Dermis microvascular lymphatic vessel endothelial cell (primary cell): ENCODE measurements around the gene LEAP2. TPM values are rescaled to one million over a fixed set of nuclear protein-coding genes. Genes with fewer than 3 reads are reported as not detected.

Experiments
- DNase-seq, 2 donors: peaks; one replicate each; pipeline versions ENCODE4 v3.0.0 to v3.0.0-alpha.2; 2010; ENCODE audit warnings: low read depth in 2 of 2
- total RNA-seq: library from RNA; depleted of rRNA; stranded (reverse); fragments of >200 nt; gene quantifications from 2 replicates; pipeline ENCODE4 v1.2.1, GENCODE V29; 2014

LEAP2 gene, protein sequence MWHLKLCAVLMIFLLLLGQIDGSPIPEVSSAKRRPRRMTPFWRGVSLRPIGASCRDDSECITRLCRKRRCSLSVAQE
- total RNA-seq = 0.13 TPM in 2 replicates

DNA sequence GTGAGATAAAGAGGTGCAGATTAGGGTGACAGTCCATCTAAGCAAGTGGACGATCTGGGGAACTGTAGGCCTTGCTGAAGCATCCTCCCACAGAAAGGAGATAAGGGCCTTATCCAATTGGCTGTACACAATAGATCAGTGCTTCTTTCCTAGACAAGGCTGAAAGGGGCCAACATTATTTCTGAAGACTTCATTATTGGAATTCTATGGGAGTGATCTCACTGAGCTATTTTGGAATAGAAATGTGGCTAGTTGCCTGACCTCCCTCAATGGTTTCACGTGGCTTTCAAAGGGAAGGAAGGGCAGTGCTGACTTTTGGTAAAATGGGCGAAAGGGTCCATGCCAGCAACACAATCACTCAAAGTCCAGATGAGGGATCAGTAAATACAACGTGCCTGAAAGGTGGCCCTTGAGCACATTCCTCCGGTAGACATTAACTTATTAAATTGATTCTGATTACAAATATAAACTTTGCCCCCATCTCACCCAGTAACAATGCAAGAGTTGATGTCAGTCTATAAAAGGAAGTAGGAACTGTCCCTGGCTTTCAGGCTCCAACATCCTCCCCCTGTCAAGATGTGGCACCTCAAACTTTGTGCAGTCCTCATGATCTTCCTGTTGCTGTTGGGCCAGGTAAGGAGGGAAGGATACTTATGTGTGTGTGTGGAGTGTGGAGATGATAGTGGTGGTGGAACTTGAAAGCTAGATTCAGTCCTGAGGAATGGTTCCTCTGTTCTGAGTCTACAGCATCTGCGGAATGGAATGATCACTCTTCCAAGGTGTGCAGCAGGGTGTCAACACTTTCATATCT, at the start of gene LEAP2:
LEAP2 (plus strand) TSS at position 550 of the 811 bp plus-strand sequence; CDS start at position 577, 27 bp downstream.
- DNase-seq = no peak

DNA sequence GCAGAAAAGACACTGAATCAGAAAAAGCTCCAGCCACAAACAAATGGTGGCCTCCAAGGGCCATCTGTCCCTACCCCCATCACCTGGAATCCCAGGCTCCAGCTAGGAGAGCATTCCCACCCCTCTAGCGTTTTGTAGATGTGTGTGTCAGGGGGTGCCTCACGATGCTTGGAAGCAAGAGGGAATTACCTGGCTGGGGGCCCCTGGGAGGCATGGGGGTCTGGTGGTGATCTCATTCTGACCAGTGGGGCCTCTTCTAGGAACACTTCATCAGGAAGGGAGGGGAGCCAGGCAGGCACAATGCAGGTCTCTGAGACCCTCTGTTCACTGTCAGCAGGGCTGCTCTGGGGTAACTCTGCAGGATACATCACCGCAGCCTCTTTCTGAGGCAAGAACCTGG, 49.0 kb upstream of the LEAP2 start:
- DNase-seq = no peak

DNA sequence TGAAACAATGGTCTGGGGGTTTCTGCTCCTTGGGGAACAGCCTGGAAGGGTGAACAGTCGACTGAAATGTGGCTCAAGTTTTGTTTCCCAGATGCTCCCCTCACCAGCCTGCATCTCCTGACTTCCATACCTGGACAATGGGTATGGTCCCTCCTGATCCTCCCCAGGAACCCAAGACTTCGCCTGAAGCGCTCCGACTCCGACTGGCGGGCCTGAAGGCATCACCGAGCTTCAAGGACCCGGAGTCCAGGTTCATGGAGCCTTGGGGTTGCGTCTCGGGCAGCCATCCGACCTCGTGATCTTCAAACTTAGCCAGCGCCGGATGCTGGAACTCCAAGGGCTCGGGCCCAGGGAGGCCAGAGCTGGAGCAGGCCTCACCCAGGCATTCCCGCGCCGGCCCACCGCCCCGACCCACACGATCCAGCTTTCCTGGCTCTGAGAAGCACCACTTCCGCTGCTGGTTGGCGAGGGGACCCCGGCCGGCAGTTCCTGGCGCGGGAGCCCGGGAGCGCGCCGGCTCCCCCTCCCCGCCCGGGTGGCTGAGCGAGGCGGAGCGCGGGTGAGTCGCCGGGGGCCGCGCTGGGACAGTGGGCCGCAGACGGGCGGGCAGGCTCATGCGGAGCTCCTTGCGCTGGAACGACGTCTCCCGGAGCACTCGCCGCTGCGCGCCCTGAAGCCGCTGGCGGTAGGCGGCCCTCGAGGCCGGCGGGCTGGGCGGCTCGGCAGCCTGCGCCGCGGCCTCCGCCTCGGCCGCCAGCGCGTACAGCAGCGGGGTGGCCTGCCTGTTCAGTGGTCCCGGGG, 48.2 kb upstream of the LEAP2 start:
- DNase-seq = no peak

DNA sequence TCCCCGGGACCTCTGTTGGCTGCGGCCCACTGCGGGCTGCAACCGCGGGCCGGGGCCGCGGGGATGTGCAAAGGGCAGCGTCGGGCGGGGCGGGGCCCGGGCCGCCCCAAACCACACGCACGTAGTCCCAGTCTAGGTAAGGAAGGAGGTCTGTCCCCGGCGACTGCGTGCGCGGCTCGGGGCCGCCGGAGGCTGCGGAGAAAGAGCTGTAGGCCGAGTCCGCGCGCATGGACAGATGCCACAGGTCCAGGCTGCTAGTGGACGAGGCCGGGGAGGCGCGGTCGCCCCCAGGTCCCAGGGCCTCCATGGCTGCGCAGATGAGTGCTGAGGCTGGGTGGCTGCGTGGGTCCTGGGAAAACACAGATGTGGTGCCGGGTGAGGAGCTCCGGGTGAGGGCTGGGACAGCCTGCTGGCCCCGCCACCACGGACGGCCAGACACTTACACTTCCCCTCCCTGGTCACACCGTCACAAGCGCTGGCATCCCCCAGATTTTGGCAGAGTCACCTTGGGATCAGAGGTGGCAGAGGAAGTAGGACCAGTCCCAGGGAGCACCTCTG, 47.6 kb upstream of the LEAP2 start:
- DNase-seq = no peak

DNA sequence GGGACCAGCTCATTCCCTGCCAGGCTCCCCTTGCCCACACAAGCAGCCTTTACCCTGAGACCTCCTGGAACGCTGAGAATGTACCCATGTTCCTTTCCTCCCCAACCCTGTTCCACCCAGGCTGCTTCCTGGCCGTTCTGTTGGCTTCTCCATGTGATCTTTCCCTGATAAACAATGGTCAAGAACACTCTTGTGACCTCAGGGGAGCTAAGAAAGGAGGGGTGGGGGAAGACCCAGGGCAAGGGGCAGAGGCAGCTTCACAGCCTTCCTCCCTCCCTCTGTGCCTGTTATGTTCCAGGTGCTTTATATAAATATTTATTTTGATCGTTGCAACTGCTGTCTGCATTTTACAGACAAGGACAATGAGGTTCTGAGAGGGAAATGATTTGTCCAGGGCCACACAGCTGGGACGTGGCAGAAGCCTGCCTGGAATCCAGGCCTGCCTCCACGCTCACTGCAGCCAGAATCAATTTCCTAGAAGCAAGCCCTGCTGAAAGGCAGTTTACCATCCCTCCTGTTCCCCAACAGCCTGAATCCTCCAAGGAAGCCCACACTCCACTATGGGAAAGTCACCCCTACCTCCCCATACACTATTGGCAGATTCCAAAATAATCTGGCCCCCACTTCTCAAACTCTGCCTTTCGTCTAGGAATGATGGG, 46.9 kb upstream of the LEAP2 start:
- peak in 1 of 2 donors; percentile 40 for DNase-seq

DNA sequence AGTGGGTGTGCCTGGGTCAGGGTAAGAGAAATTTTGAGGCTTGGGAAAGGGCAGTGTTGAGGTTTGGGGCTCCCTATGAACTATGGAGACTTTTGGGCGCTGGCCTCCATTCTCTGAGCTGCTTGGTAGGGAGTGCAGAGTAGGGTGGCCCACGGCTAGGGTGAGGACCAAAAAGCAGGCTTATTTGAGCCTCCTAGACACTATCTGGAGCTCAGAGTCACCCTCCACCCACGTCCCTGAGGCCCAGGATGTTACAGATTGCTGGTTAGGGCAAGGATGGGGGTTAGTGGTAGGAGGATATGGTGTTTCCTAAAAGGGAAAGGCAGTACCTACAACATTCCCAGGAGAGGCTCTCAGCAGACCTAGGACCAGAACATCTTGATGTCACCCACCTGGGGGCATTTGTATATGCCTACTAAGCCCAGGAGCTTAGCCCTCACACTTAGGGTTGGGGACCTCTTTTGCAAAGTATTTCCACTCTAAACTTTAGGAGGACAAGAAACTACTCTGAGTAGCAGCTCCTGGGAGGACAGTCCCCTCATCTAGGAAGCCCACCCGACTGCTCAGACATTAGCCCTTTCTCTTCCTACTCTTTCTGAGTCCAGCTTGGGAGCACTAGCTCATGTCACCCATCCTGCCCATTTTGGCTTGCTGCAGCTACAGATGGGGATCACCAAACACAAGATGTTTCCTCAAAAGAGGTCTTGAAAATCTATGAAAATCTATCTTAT, 45.4 kb upstream of the LEAP2 start:
- DNase-seq = no peak

DNA sequence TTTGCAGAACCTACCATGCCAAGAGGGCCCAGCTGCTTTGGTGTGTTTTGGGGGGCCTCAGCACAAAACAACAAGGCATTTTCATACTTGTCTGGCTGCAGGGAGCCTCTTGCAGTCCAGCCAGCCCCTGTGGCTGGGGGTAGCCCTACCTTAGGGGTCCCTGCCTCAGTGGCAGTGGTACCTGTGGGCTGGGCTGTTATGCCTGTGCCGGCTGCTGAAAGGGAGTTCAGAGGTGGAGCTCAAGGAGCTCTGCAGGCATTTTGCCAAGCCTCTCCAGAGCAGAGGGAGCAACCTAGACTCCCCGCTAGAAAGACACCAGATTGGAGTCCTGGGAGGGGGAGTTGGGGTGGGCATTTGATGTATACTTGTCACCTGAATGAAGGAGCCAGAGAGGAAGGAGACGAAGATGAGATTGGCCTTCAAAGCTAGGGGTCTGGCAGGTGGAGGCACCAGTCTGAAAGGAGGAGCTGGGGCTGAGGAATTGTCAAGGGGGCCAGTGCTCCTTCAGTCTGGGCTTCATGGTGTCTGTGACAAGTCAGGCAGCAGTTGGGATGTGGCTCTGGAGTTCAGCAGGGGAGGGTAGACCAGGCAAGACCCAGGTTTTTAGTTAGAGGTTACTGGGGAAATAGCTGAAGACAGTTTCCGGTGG, 44.5 kb upstream of the LEAP2 start:
- DNase-seq = no peak

DNA sequence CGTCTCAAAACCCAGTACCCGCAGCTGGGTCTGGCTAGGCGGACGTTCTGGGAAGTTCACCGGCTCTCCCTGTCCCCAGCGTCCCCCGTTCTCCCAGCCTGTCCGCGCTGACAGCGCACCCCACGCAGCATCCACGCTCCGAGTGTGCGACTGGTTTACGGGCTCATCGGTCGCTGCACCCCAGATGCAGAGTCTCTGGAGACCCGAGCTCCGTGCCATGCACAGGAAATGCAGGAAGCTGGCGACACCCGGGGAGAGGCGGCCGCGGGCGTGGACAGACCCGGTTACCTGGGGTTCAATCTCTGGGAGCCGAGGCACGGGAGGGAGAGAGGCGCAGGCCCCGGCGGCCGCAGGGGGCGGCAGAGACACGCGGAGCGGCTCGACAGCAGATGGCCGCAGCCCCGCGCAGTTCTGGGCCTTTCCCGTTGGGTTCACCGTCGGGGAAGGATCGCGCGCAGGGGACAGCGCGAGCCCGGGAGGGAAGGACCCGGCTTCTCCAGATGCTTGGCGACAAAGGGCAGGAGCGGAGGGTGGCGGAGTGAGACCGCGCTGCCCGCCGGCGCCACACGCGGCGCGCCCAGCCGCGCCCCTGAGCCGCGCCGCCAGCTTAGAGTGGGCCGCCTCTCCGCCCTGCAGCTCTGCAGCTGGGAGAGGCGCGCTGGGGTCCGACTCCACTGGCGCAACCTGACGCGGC, 43.6 kb upstream of the LEAP2 start:
- DNase-seq = peak; percentile 38 to 75

DNA sequence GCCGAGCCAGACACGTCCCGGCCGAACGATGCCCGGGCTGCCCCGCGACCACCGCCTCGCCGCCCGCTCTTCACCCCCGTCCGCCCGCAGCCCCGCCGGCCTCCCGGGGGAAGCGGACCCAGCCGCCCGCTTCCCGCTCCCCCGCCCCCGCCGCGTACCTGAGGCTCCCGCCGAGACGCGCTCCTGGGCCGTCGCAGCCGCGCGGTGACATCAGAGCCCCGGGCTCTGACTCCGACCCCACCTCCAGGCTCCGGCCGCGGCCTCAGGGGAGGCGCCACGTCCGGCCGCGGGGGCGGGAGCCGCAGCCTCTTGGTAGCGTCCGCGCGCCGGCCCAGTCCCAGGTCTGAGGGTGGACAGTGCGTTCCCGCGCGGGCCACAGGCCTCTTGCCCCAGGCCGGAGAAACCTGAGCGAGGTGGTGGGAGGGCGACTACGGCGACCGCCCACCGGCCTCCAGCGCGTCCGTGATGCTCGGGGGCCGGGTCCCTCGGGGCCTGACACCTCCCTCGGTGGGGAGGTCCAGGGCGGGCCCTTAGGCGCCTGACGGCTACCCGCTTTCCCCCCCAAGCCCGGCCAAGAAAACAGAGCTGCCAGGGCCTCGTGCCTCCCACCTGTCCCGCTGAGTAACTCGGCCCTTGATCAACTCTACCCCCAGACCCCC, 42.9 kb upstream of the LEAP2 start, which contains the start of gene SHROOM1:
SHROOM1 (minus strand) TSS at position 212 of the 659 bp plus-strand sequence. CDS start 4,507 bp downstream, outside the sequence.
- peak in 1 of 2 donors; percentile 63 for DNase-seq

DNA sequence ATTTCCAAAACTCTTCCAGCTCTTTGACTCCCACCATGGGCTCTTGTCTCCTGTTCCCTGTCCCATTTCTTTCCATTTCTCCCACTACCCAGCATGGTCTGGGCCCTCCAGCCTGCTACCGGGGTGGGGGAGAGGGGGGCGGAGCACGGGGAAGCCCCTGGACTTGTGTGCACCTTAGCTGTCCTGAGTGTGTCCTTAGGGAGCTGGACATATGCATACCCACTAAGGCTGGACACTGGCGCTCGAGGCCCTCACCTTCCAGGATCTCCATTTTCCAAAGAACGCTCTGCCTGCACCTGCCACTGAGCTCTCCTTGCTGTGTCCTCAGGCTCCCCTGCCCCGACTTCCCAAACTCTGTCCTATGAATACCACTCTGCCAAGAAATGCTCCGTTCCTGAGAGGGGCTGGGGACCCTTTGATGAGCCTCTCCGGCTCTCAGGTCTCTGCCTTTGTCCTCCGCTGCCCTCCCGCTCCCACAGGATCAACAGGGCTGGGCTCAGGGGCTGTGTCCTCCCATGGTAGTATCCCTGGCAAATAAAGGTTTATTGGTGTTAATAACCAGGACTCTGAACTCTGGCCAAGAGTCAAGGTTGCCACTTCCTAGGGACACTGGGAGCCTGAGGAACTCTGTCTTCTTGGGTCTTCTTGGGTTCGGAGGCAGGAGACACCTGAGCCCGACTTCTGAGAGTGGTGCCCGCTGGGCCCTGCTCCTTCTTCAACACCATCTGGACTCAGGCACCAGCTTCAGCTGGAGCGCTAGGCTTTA, 42.2 kb upstream of the LEAP2 start:
- DNase-seq = no peak

DNA sequence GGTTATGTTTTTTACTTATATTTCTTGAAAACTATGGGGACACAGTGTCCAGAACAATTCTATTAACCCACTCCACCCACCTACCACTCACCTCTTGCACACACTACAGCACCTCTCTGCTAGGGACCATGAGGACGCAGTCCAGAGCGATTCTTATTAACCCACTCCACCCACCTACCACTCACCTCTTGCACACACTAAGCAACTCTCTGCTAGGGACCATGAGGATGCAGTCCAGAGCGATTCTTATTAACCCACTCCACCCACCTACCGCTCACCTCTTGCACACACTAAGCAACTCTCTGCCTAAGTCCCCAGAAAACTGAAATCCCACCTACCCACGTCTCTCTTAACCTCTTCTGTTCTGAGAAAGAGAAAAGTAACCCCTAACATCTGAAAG, 40.9 kb upstream of the LEAP2 start:
- DNase-seq = no peak

DNA sequence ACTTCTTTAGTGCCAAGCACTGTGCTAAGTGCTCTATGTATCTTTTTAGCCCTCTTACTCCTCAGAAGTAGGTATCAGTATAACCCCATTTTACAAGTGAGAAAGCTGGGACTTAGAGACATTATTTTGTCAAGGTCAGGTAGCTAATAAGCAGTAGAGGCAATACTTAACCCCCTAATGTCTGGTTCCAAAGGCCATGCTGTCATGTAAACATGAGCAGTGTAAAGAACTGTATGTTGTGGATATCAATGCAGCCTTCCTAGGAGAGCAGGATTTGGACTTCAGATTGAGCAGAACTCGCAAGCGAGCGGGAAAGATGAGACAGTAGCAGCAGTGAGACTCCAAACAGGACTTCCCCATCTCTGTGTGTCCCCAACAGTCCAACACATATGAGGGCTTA, 39.4 kb upstream of the LEAP2 start:
- DNase-seq = no peak

DNA sequence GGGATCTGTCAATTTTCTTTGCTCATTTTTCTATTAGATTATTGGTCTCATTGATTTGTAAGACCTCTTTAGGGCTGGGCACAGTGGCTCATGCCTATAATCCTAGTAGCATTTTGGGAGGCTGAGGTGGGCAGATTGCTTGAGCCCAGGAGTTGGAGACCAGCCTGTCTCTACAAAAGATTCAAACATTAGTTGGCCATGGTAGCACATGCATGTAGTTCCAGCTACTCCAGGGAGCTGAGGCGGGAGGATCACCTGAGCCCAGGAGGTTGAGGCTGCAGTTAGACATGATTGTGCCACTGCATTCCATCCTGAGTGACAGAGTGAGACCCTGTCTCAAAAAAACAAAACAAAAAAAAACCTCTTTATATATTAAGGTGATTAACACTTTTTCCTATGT, 36.6 kb upstream of the LEAP2 start:
- DNase-seq = no peak

DNA sequence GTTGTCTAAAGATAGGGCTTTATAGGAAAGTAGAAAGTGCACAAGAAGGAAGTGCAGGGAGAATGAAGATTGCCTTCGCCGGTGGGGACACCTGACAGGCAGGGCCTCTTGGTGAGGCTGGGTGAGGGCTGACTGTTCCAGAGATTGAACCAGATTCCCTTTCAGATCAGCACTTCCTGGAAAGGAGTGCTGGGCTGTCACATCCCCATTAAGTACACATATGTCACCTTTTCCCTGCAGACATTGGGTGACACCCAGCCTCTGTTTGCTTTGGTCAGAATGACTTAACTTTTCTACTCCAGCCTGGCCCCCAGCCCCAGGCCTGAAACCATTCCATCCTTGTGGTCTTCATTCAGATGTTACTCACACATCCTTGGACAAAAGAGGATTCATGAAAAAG, 35.6 kb upstream of the LEAP2 start:
- no peak for DNase-seq

DNA sequence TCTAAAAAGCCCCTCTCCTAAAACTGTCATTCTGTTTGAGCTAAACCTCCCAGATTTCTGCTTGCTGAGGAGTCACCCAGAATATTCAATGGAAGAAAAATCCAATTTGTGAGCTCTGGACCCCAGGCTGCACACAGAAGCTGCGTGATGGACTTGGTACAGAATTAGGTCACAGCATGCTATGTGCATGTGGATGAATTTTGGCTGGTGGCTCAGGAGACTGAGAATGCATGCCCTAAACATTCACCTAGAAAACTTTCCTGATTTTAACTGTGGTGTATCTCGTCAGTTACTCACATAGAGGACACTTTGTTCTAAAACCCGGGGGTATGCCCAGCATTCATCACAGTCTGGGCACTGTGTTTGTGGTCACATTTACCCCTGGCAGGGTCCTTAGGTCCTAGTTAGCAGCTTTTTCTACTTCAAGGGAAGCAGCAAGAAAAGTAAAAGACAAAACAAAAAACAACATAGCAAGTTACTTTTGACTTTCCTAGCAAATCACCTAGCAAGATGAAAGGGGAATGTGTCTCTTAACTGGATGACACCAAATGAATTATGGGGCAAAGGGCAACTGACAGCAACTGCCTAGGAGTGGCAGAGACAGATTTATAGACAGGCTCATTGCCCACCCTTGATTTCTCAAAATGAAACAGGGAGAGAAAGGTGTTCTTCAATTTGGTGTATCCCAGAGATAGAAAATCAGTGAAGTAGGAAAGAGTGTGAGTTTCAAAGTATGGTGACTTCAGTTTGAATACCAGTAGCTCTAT, 34.8 kb upstream of the LEAP2 start:
- DNase-seq = no peak

DNA sequence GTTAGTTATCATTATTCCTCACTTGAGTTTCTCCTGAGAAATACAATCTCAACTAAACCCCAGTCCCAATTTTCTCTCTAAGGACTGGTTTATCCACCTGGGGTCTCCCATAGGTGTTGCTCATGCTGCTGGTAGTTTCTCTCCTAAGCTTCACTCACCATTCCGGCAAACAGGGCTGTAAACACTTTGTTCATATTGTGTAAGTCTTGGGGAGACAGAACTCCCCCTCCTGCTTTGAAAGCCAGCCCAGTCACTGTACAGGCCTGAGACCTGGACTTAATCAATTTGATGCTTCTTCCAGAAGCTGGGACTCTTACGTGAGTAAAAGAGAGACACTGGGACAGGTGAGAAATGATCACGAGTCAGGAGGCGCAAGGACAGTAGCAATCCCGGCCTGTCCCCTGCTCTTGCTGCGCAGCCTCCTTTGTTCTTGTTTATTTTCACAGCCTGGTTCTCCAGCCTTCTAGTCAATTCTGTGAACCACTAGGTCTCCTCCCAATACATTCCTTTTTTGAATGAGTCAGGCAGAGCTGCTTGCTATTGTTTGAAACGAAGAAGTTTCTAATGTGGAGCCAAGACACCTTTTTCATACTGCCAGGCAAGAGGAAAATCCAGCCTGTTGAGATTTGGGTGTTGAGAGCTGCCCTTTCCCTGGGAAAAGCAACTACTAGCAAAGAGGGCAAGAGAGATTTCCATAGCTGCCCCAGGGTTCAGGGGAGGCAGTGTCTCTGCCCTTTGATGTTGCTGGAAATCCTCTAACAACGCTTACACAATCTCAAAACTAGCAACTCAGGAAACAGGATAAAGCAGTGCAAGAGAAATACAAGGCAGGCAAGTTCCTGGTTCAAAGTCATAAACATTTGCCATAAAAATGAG, 33.8 kb upstream of the LEAP2 start:
- DNase-seq = peak; percentile 12 to 84

DNA sequence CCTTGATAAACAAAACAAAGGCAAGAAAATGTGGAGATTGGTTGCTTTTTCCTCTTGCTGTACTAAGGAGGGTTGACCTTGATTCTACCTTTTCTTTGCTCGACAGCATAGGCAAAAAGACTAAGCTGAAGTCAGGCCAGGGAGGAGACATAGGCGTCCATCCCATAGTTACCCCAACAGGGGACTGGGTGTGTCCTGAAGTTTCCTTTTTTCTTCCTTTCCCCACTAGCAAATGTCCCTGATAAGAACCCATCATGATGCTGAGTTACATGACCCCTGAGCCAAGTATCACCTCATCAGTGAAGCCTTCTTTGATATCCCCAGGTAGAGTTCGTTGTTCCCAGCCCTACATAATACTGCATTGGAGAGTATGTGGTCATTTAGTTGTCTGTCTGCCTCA, 33.2 kb upstream of the LEAP2 start:
- DNase-seq = no peak
